B cell (primary cell): Measurements from ENCODE around the gene CMIP.

ENCODE experiments used
- CTCF ChIP-seq: fragments of 200-600 bp; IDR thresholded peaks from one replicate; pipeline ENCODE4 v1.8.0; 2022; ENCODE audit warnings: antibody characterized with exemption, mild to moderate bottlenecking
- EZH2 ChIP-seq: IDR thresholded peaks from 2 replicates; pipeline ENCODE4 v1.6.1; 2012; ENCODE audit warnings: borderline replicate concordance, low read depth, mild to moderate bottlenecking, moderate library complexity, low read length; ENCODE audit not compliant: insufficient read depth, poor library complexity, severe bottlenecking

- no peak for TF ChIP-seq CTCF
- TF ChIP-seq EZH2: no peak
These were observed 184.6 kb downstream of the CMIP start for GRCh38 chr16:81629034-81629802.
